ENCODE data around the gene SCN3A.

- TF ChIP-seq EP300 (IDR thresholded peaks at IDR 0.05) (no peak), CTCF (IDR thresholded peaks at IDR 0.05) (no peak), POLR2A (IDR thresholded peaks at IDR 0.05) (no peak), POLR2AphosphoS5 (IDR thresholded peaks at IDR 0.05) (no peak)
Measured at GRCh38 chr2:165112789-165113188, 91.1 kb downstream of the SCN3A start.

Measured in stomach (tissue), 4 donors.